WTC11 (cell line): Measurements from ENCODE around the gene SMAD5.

Experiments
- CREB1 ChIP-seq: sonication (generic); formaldehyde crosslinking; IDR thresholded peaks from 2 replicates; pipeline ENCODE4 v1.8.0; 2023; ENCODE audit warnings: mild to moderate bottlenecking, missing genetic modification reagents
- JUN ChIP-seq: sonication (generic); formaldehyde crosslinking; IDR thresholded peaks from 2 replicates; pipeline ENCODE4 v1.8.0; 2023; ENCODE audit warnings: mild to moderate bottlenecking, missing genetic modification reagents
- ZNF121 ChIP-seq: sonication (generic); formaldehyde crosslinking; IDR thresholded peaks from 2 replicates; pipeline ENCODE4 v1.8.0; 2023; ENCODE audit warnings: missing genetic modification reagents
- ZNF219 ChIP-seq: sonication (generic); formaldehyde crosslinking; IDR thresholded peaks from 2 replicates; pipeline ENCODE4 v1.8.0; 2023; ENCODE audit warnings: missing genetic modification reagents, mild to moderate bottlenecking, borderline replicate concordance
- TF ChIP-seq, protein P1 (sequence below): fragments of 200-600 bp; IDR thresholded peaks from 2 replicates; pipeline ENCODE4 v1.8.0; 2022; ENCODE audit warnings: antibody characterized with exemption

DNA sequence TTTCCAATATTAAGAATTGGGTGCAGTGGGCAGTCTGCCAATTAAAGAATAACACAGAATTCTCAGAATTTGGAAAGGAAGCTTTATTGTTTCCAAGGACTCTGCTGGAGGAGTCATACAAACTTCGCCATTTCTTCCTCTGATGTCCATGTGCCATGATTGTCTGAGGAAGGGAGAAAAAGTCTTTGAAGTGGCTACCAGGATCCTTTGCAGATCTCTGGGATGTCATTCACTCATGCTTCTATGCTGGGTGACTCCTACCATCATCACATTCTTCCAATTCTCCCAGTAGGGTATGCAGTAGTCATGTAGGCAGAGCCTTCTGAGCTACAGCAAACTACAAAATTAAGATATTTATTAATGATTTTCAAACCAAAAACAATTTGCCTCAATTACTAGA is 3.2 kb upstream of the SMAD5 start:
- TF ChIP-seq, protein P1, sequence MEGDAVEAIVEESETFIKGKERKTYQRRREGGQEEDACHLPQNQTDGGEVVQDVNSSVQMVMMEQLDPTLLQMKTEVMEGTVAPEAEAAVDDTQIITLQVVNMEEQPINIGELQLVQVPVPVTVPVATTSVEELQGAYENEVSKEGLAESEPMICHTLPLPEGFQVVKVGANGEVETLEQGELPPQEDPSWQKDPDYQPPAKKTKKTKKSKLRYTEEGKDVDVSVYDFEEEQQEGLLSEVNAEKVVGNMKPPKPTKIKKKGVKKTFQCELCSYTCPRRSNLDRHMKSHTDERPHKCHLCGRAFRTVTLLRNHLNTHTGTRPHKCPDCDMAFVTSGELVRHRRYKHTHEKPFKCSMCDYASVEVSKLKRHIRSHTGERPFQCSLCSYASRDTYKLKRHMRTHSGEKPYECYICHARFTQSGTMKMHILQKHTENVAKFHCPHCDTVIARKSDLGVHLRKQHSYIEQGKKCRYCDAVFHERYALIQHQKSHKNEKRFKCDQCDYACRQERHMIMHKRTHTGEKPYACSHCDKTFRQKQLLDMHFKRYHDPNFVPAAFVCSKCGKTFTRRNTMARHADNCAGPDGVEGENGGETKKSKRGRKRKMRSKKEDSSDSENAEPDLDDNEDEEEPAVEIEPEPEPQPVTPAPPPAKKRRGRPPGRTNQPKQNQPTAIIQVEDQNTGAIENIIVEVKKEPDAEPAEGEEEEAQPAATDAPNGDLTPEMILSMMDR = no peak
- TF ChIP-seq CREB1 (no peak), ZNF219 (no peak), JUN (CRISPR knock-in tag) (no peak), ZNF121 (CRISPR knock-in tag) (no peak)
